ENCODE measurements around the gene NIT1. TPM values are rescaled to one million over a fixed set of nuclear protein-coding genes. Genes with fewer than 3 reads are reported as not detected.

NIT1 gene
- total and polyA plus RNA-seq, 9 of the 15 experiments (the other 6 are each of a cell fraction or from before 2014, with no cell fraction given), result 18.4 to 76.0 (median 33.7) TPM

DNA sequence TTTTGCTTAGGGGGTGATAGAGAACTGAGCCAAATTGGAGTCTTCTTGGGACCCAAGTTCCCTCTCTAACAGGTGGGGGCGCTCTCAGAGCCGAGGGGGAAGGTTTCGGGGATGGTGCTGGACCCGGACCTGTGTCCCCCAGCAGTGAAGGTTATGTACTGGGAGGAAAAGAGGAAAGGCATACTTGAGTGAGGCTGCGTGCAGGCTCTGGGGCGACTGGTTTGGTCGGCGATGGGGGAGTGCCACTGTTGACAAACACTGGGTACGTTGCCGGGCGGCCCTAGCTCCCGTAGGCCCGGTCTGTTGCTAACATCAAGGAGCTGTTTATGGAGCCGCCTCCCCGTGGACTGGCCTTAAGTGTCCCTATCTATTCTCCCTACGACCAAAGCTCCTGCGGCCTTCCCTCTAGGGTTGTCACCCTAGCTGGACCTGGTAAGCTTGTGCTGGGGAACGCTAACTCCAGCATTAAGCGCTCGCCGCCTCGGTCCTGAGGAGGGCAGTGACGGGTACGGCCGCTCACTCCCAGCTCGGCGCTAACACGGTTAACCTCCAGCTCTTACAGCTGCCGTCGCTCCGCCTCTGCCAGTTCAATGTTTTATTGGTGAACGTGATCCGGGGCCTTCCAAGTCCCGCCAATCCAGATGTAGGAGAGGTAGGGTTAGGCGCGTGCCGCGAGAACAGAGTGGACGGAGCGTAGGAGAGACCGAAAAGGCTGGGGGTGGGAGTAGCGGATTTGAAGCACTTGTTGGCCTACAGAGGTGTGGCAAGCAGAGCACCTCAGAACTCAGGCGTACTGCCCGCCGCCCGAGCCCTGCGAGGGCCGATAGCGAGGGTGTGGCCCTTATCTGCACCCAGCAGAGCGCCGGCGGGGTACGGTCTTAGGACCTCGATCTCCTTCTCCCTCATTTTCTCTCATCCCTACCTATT lies 48.1 kb downstream of the NIT1 start, which contains the start of gene PPOX (continued):
- peak; percentile 26; the same call in 1 of the 2 replicates for TF ChIP-seq REST (IDR thresholded peaks at IDR 0.05; ENCODE audit: borderline replicate concordance)
- TF ChIP-seq REST (CRISPR knock-in tag; IDR thresholded peaks at IDR 0.05; ENCODE audit: low read depth), result no peak; the same call in 1 of the 2 replicates
- peak; percentile 91 for TF ChIP-seq POLR2B (IDR thresholded peaks at IDR 0.05; ENCODE audit: low read depth, partially characterized antibody)
- TF ChIP-seq ERF (CRISPR knock-in tag; IDR thresholded peaks at IDR 0.05), result no peak; the same call in 1 of the 2 replicates
- TF ChIP-seq ZC3H8 (IDR thresholded peaks at IDR 0.05), result no peak
- no peak for TF ChIP-seq HBP1 (CRISPR knock-in tag; IDR thresholded peaks at IDR 0.05)

All from K562 (cell line).